ENCODE data around the gene BAG2.

BAG2 gene

DNA sequence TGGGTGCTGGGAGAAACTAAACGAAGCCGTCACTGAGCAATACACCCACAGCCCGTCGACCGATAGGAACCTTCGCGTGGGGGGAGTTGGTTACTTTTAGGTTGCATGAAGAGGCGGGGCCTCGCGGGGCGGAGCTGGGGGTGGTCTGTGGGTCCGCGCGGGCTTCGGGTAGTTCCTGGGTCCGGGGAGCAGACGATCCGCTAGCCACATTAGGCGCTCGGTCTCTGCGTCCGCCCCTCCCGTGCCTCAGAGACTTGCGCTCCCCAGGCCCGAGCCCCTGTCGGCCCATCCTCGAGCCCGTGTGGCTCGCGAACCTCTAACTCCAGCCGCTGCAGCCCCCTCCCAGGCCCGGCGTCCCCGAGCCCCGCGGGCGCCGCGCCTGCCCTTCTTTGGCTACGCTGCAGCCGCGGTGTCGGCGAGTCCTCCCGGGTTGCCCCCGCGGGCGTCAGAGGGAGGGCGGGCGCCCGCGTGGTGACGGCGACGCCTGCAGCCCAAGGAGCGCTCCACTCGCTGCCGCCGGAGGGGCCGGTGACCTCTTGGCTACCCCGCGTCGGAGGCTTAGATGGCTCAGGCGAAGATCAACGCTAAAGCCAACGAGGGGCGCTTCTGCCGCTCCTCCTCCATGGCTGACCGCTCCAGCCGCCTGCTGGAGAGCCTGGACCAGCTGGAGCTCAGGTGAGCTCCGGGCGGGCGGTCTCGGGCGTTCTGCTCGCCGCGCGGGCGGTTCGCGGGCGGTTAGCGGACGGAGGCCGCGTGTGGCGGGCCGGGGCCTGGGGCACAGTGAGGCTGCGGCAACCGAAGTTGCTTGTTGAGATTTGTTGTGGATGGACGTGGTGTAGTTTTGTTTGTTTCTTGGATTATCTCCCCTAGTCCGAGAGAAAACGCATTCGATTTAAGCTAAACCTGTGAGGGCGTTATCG lies at the start of gene BAG2:
BAG2 (plus strand) TSS at position 191 of the 920 bp plus-strand sequence; CDS start at position 563, 372 bp downstream.
- no peaks in the 10 kb centered on the region for H3K9me3 Mint-ChIP-seq
- H3K27me3 Mint-ChIP-seq: no peaks in the 10 kb centered on the region
- peaks cover 9 to 10% of the 10 kb centered on the region in 2 donors for H3K4me1 Mint-ChIP-seq
- ATAC-seq (replicated peaks) (peak; percentile 90 to 91), DNase-seq (peak; percentile 89)
- peaks cover 2 to 10% of the 10 kb centered on the region in 2 donors for H3K36me3 Mint-ChIP-seq
- peak within 1 kb of the TSS; percentile 86 for H3K27ac Mint-ChIP-seq
- H3K4me3 Mint-ChIP-seq: peak within 1 kb of the TSS; percentile 93 to 97

DNA sequence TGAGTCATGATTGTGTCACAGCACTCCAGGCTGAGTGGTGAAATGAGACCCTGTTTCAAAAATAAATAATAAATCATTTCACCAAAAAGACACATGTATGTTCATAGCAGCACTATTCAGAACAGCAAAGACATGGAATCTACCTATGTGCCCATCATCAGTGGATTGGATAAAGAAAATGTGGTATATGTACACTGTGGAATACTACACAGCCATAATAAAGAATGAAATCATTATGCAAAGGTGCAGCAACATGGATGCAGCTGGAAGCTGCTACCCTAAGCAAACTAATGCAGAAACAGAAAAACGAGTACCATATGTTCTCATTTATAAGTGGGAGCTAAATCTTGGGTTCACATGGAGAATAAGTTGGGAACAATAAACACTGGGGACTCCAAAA lies 49.0 kb upstream of the BAG2 start:
- Mint-ChIP-seq H3K9me3 (peaks cover 0 to 1% of the 10 kb centered on the region in 2 donors), H3K4me3 (no peak overlapping the region), H3K27ac (no peak overlapping the region), H3K27me3 (no peaks in the 10 kb centered on the region), H3K4me1 (peaks cover 9 to 17% of the 10 kb centered on the region in 2 donors), H3K36me3 (peaks cover 22 to 42% of the 10 kb centered on the region in 2 donors)
- DNase-seq: no peak
- ATAC-seq (replicated peaks): no peak

GRCh38 chr6:57127763-57128162 lies 44.4 kb upstream of the BAG2 start:
- peaks cover 5 to 24% of the 10 kb centered on the region in 2 donors for H3K36me3 Mint-ChIP-seq
- no peak overlapping the region for H3K4me3 Mint-ChIP-seq

GRCh38 chr6:57130661-57131177 lies 41.4 kb upstream of the BAG2 start:
- H3K27ac Mint-ChIP-seq: no peak overlapping the region
- DNase-seq: no peak
- ATAC-seq (replicated peaks): no peak
- no peaks in the 10 kb centered on the region for H3K27me3 Mint-ChIP-seq
- H3K4me3 Mint-ChIP-seq: no peak overlapping the region
- H3K9me3 Mint-ChIP-seq: no peaks in the 10 kb centered on the region
- H3K4me1 Mint-ChIP-seq: peaks cover 0 to 2% of the 10 kb centered on the region in 2 donors
- H3K36me3 Mint-ChIP-seq: peaks cover 5 to 25% of the 10 kb centered on the region in 2 donors

More at GRCh38 chr6:57127763-57128162, 44.4 kb upstream of the BAG2 start:
- Mint-ChIP-seq H3K27me3 (no peaks in the 10 kb centered on the region), H3K4me1 (peaks cover 0 to 3% of the 10 kb centered on the region in 2 donors), H3K9me3 (no peaks in the 10 kb centered on the region), H3K27ac (no peak overlapping the region)
- DNase-seq (no peak), ATAC-seq (replicated peaks) (no peak)

DNA sequence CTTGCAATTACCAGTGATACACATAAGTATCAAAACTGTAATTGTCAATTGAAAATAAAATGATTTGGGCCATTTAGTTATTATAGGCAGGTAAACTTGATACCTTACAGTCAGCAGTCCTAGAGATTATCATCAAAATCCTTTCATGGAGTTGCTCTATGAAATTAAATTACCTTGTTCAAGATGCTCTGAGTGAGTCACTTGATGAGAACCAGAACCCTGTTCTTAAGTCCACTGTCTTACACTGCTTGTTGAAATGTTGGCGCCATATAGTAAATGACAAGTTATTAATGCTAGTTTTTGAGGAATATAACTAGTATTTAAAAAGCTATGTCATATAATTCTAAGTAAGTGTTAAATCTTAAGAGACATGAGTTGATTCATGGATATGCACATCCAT lies 37.2 kb upstream of the BAG2 start:
- DNase-seq (no peak), ATAC-seq (replicated peaks) (no peak)
- Mint-ChIP-seq H3K27me3 (no peaks in the 10 kb centered on the region), H3K9me3 (no peaks in the 10 kb centered on the region), H3K27ac (no peak overlapping the region), H3K4me3 (no peak overlapping the region), H3K4me1 (no peaks in the 10 kb centered on the region), H3K36me3 (peaks cover 19 to 45% of the 10 kb centered on the region in 2 donors)

- Mint-ChIP-seq H3K36me3 (peaks cover 19 to 45% of the 10 kb centered on the region in 2 donors), H3K27me3 (no peaks in the 10 kb centered on the region), H3K27ac (no peak overlapping the region), H3K4me1 (no peaks in the 10 kb centered on the region), H3K9me3 (no peaks in the 10 kb centered on the region), H3K4me3 (no peak overlapping the region)
- DNase-seq (no peak), ATAC-seq (replicated peaks) (no peak)
These were observed 36.2 kb upstream of the BAG2 start for GRCh38 chr6:57135885-57136284.

- ATAC-seq (replicated peaks): no peak
- Mint-ChIP-seq H3K27me3 (no peaks in the 10 kb centered on the region), H3K36me3 (peaks cover 23 to 53% of the 10 kb centered on the region in 2 donors), H3K27ac (no peak overlapping the region), H3K4me3 (no peak overlapping the region), H3K4me1 (no peaks in the 10 kb centered on the region), H3K9me3 (no peaks in the 10 kb centered on the region)
- DNase-seq: no peak
These were observed 34.8 kb upstream of the BAG2 start for GRCh38 chr6:57137350-57137749.

DNA sequence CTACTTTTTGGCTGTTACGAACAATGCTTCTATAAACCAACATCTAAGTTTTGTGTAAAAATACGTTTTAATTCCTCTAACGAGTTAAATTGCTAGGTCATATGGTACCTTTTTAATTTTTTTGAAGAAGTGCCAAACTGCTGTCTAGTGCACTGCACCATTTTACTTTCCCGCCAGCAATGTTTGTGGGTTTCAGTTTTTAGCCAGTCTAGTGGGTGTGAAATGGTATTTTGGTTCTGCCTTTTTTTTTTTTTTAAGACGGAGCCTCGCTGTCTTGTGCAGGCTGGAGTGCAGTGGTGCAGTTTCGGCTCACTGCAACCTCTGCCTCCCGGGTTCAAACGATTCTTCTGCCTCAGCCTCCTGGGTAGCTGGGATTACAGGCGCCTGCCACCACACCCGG lies 34.1 kb upstream of the BAG2 start:
- Mint-ChIP-seq H3K36me3 (peaks cover 28 to 57% of the 10 kb centered on the region in 2 donors), H3K9me3 (peaks cover 0 to 1% of the 10 kb centered on the region in 2 donors), H3K4me3 (no peak overlapping the region), H3K4me1 (no peaks in the 10 kb centered on the region), H3K27ac (no peak overlapping the region), H3K27me3 (no peaks in the 10 kb centered on the region)
- no peak for DNase-seq
- no peak for ATAC-seq (replicated peaks)

- Mint-ChIP-seq H3K36me3 (peaks cover 33 to 61% of the 10 kb centered on the region in 2 donors), H3K9me3 (peaks cover 0 to 1% of the 10 kb centered on the region in 2 donors)
These were observed 30.5 kb upstream of the BAG2 start for GRCh38 chr6:57141451-57142177.

GRCh38 chr6:57142178-57142525 lies 30.0 kb upstream of the BAG2 start:
- no peaks in the 10 kb centered on the region for H3K4me1 Mint-ChIP-seq
- H3K27ac Mint-ChIP-seq: no peak overlapping the region
- DNase-seq (no peak), ATAC-seq (replicated peaks) (no peak)
- H3K9me3 Mint-ChIP-seq: peaks cover 0 to 1% of the 10 kb centered on the region in 2 donors
- no peak overlapping the region for H3K4me3 Mint-ChIP-seq
- H3K36me3 Mint-ChIP-seq: peaks cover 30 to 57% of the 10 kb centered on the region in 2 donors
- no peaks in the 10 kb centered on the region for H3K27me3 Mint-ChIP-seq

More at GRCh38 chr6:57141451-57142177, 30.5 kb upstream of the BAG2 start:
- no peaks in the 10 kb centered on the region for H3K4me1 Mint-ChIP-seq
- H3K27me3 Mint-ChIP-seq: no peaks in the 10 kb centered on the region
- H3K4me3 Mint-ChIP-seq: no peak overlapping the region
- no peak overlapping the region for H3K27ac Mint-ChIP-seq
- ATAC-seq (replicated peaks) (no peak), DNase-seq (no peak)

- no peaks in the 10 kb centered on the region for H3K4me1 Mint-ChIP-seq
- ATAC-seq (replicated peaks) (no peak), DNase-seq (no peak)
- H3K27ac Mint-ChIP-seq: no peak overlapping the region
- H3K4me3 Mint-ChIP-seq: no peak overlapping the region
- H3K27me3 Mint-ChIP-seq: no peaks in the 10 kb centered on the region
- peaks cover 0 to 1% of the 10 kb centered on the region in 2 donors for H3K9me3 Mint-ChIP-seq
- peaks cover 34 to 63% of the 10 kb centered on the region in 2 donors for H3K36me3 Mint-ChIP-seq
These were observed 28.4 kb upstream of the BAG2 start for GRCh38 chr6:57143690-57144089.

DNA sequence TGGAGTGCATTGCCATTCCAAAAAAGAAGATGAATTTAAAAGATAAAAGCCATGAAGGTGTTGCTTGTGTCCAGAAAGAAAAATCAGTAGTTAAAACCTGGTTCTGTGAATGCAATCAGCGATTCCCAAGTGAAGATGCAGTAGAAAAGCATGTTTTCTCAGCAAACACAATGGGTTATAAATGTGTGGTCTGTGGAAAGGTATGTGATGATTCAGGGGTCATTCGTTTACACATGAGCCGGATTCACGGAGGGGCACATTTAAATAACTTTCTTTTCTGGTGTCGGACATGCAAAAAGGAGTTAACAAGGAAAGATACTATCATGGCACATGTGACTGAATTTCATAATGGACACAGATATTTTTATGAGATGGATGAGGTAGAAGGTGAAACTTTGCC lies 24.7 kb upstream of the BAG2 start:
- H3K36me3 Mint-ChIP-seq: peaks cover 36 to 61% of the 10 kb centered on the region in 2 donors
- ATAC-seq (replicated peaks): no peak
- peaks cover 0 to 1% of the 10 kb centered on the region in 2 donors for H3K9me3 Mint-ChIP-seq
- no peaks in the 10 kb centered on the region for H3K27me3 Mint-ChIP-seq
- H3K27ac Mint-ChIP-seq: no peak overlapping the region
- no peak overlapping the region for H3K4me3 Mint-ChIP-seq
- no peak for DNase-seq
- no peaks in the 10 kb centered on the region for H3K4me1 Mint-ChIP-seq

DNA sequence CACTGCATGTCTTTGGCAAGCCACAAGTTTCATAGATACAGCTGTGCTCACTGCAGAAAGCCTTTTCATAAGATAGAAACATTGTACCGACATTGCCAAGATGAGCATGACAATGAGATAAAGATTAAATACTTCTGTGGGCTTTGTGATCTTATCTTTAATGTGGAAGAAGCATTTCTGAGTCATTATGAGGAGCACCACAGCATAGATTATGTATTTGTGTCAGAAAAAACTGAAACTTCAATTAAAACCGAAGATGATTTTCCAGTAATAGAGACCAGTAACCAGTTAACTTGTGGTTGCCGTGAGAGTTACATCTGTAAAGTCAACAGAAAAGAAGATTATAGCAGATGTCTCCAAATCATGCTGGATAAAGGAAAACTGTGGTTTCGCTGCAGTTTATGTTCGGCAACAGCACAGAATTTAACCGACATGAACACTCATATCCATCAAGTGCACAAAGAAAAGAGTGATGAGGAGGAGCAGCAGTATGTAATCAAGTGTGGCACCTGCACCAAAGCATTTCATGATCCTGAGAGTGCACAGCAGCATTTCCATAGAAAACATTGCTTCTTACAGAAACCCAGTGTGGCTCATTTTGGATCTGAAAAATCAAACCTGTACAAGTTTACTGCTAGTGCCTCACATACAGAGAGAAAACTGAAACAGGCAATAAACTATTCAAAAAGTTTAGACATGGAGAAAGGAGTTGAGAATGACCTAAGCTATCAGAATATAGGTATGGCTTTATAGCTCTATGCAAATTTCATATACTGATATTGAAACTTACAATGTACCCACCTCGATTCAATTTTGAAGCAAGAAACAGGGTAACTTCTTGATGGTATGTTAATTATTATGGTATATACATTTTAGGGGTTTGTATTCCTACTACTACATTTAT lies 23.9 kb upstream of the BAG2 start:
- Mint-ChIP-seq H3K27me3 (no peaks in the 10 kb centered on the region), H3K4me1 (no peaks in the 10 kb centered on the region)

More for the DNA sequence above, 23.9 kb upstream of the BAG2 start:
- DNase-seq (no peak), ATAC-seq (replicated peaks) (no peak)
- peaks cover 33 to 57% of the 10 kb centered on the region in 2 donors for H3K36me3 Mint-ChIP-seq
- H3K9me3 Mint-ChIP-seq: no peaks in the 10 kb centered on the region
- H3K4me3 Mint-ChIP-seq: no peak overlapping the region
- no peak overlapping the region for H3K27ac Mint-ChIP-seq

Measured in stimulated activated naive B cell treated with anti-CD40 and anti-IgM and Interleukin-4, amounts not matched to agents 10 μg/mL and 1 μg/mL and 100 μg/mL, for 72 hours (primary cell).